H1 (cell line): ENCODE data around the gene ERGIC3. TPM values are rescaled to one million over a fixed set of nuclear protein-coding genes. Genes with fewer than 3 reads are reported as not detected.

Source experiments
- CTCF ChIA-PET: fragments of 300-600 bp; sonication (Branson Sonifier 250); formaldehyde crosslinking; loops from one replicate; lab custom pipeline; 2021; ENCODE audit not compliant: partially characterized antibody; lab: Charles Lee
- POLR2A ChIA-PET: fragments of 300-600 bp; sonication (Branson Sonifier 250); formaldehyde crosslinking; loops from one replicate; lab custom pipeline; 2021; ENCODE audit warnings: inconsistent platforms; ENCODE audit not compliant: partially characterized antibody; lab: Charles Lee
- DNase-seq, 2 experiments: peaks; one replicate each; pipeline versions ENCODE4 v3.0.0 to v3.0.0-alpha.2; 2010 to 2022; ENCODE audit warnings: low spot score in 2 of 2, low read depth in 1 of 2, mixed read lengths in 1 of 2
- FAIRE-seq: peaks from 2 replicates; lab custom pipeline; 2011; peaks lifted over from hg19 to GRCh38; lab: Jason Lieb, UNC
- H2AFZ ChIP-seq: 2 replicates; pipeline ENCODE4 v1.8.1; 2012; ENCODE audit warnings: low read length, inconsistent platforms
- H2AK5ac ChIP-seq: 2 replicates; pipeline ENCODE4 v1.6.1; 2013; ENCODE audit warnings: low read depth, low read length
- H2BK120ac ChIP-seq: replicated peaks from 2 replicates; pipeline ENCODE3; 2013; ENCODE audit warnings: low read depth, low read length, inconsistent platforms
- H2BK12ac ChIP-seq: 2 replicates; pipeline ENCODE4 v1.6.1; 2013; ENCODE audit warnings: low read depth, low read length
- H2BK15ac ChIP-seq: 2 replicates; pipeline ENCODE4 v1.6.1; 2013; ENCODE audit warnings: low read length
- H2BK20ac ChIP-seq: 2 replicates; pipeline ENCODE4 v1.6.1; 2013; ENCODE audit warnings: low read length
- H2BK5ac ChIP-seq: 2 replicates; pipeline ENCODE4 v1.6.1; 2013; ENCODE audit warnings: low read depth, low read length
- H3K14ac ChIP-seq: 2 replicates; pipeline ENCODE4 v1.6.1; 2013; ENCODE audit warnings: inconsistent platforms; ENCODE audit not compliant: insufficient read length
- H3K18ac ChIP-seq: 2 replicates; pipeline ENCODE4 v1.6.1; 2013; ENCODE audit warnings: low read length; ENCODE audit errors: extremely low read depth
- H3K23ac ChIP-seq: 2 replicates; pipeline ENCODE4 v1.6.1; 2013; ENCODE audit warnings: inconsistent platforms; ENCODE audit not compliant: insufficient read length
- H3K23me2 ChIP-seq: 2 replicates; pipeline ENCODE4 v1.6.1; 2013; ENCODE audit warnings: low read depth, low read length
- H3K27ac ChIP-seq: 2 replicates; pipeline ENCODE4 v1.6.1; 2011; ENCODE audit warnings: low read depth, low read length, inconsistent platforms
- H3K27me3 ChIP-seq, 4 experiments: replicated peaks in 1 of 4; 1 replicate in 1 of 4; 2 replicates in 3 of 4; pipeline versions ENCODE4 v1.6.1 to v1.8.1; 2011 to 2013; ENCODE audit warnings: low read length in 3 of 4, mild to moderate bottlenecking in 3 of 4, inconsistent platforms in 2 of 4, mixed read lengths in 2 of 4, moderate library complexity in 1 of 4; ENCODE audit not compliant: control insufficient read depth in 3 of 4, insufficient read depth in 3 of 4; ENCODE audit errors: extremely low read depth in 1 of 4
- H3K36me3 ChIP-seq, 4 experiments: 2 replicates each; pipeline versions ENCODE4 v1.6.1 to v1.8.1; 2011 to 2013; ENCODE audit warnings: mild to moderate bottlenecking in 4 of 4, low read length in 3 of 4, moderate library complexity in 2 of 4, control low read depth in 1 of 4, inconsistent platforms in 1 of 4; ENCODE audit not compliant: insufficient read depth in 4 of 4, control insufficient read depth in 2 of 4
- H3K4ac ChIP-seq: replicated peaks from 2 replicates; pipeline ENCODE3; 2013; ENCODE audit warnings: low read length, low read depth, mixed read lengths, inconsistent platforms; ENCODE audit not compliant: insufficient read length
- H3K4me1 ChIP-seq, 4 experiments: replicated peaks in 1 of 4; 1 replicate in 1 of 4; 2 replicates in 3 of 4; pipeline versions ENCODE4 v1.6.1 to v1.8.1; 2011 to 2013; ENCODE audit warnings: low read length in 3 of 4, inconsistent platforms in 2 of 4, mixed read lengths in 1 of 4; ENCODE audit not compliant: insufficient read depth in 4 of 4, control insufficient read depth in 3 of 4
- H3K4me2 ChIP-seq, 2 experiments: 2 replicates each; pipeline versions ENCODE4 v1.6.1 to v1.8.1; 2011 to 2013; ENCODE audit warnings: low read depth in 2 of 2, low read length in 2 of 2, control low read depth in 1 of 2, inconsistent platforms in 1 of 2, mild to moderate bottlenecking in 1 of 2; ENCODE audit not compliant: insufficient read depth in 1 of 2
- H3K4me3 ChIP-seq, 4 experiments: fragments of 200-600, 300-600 bp in 1 of 4; sonication (generic), shearing (Covaris generic), sonication (Bioruptor Twin) in 1 of 4; 2 replicates each; pipeline versions ENCODE4 v1.5.1 to v1.8.1; 2011 to 2016; ENCODE audit warnings: low read length in 4 of 4, low read depth in 3 of 4, control low read depth in 2 of 4, inconsistent platforms in 2 of 4, mild to moderate bottlenecking in 2 of 4, mixed read lengths in 1 of 4, moderate library complexity in 1 of 4; ENCODE audit not compliant: insufficient read depth in 2 of 4; ENCODE audit errors: extremely low read depth in 1 of 4
- H3K56ac ChIP-seq: replicated peaks from 2 replicates; pipeline ENCODE3; 2013; ENCODE audit warnings: low read depth, mild to moderate bottlenecking, mixed read lengths, low read length, inconsistent platforms; ENCODE audit not compliant: insufficient read length
- H3K79me1 ChIP-seq: 2 replicates; pipeline ENCODE4 v1.6.1; 2013; ENCODE audit warnings: low read depth, low read length, control low read depth
- H3K79me2 ChIP-seq, 2 experiments: 2 replicates each; pipeline versions ENCODE4 v1.6.1 to v1.8.1; 2012 to 2013; ENCODE audit warnings: low read length in 2 of 2, mild to moderate bottlenecking in 2 of 2, inconsistent platforms in 1 of 2; ENCODE audit not compliant: insufficient read depth in 2 of 2, control insufficient read depth in 1 of 2
- H3K9ac ChIP-seq, 4 experiments: replicated peaks in 1 of 4; 1 replicate in 1 of 4; 2 replicates in 3 of 4; pipeline versions ENCODE4 v1.6.1 to v1.8.1; 2011 to 2013; ENCODE audit warnings: low read depth in 3 of 4, low read length in 3 of 4, control low read depth in 2 of 4, mild to moderate bottlenecking in 2 of 4, moderate library complexity in 2 of 4, inconsistent platforms in 1 of 4; ENCODE audit errors: extremely low read depth in 1 of 4
- H3K9me3 ChIP-seq, 2 experiments: 2 replicates each; pipeline versions ENCODE4 v1.6.1 to v1.8.1; 2012 to 2013; ENCODE audit warnings: mild to moderate bottlenecking in 2 of 2, moderate library complexity in 2 of 2, control low read depth in 1 of 2, inconsistent platforms in 1 of 2, low read depth in 1 of 2, low read length in 1 of 2, mixed read lengths in 1 of 2; ENCODE audit not compliant: insufficient read depth in 2 of 2
- H4K20me1 ChIP-seq, 2 experiments: replicated peaks in 1 of 2; 2 replicates each; pipeline versions ENCODE3 to v1.8.1; 2011 to 2013; ENCODE audit warnings: inconsistent platforms in 2 of 2, low read length in 2 of 2, mild to moderate bottlenecking in 1 of 2; ENCODE audit not compliant: insufficient read depth in 2 of 2, control insufficient read depth in 1 of 2
- H4K5ac ChIP-seq: 2 replicates; pipeline ENCODE4 v1.6.1; 2013; ENCODE audit warnings: low read length, low read depth, mixed read lengths, inconsistent platforms; ENCODE audit not compliant: insufficient read length
- H4K8ac ChIP-seq: 2 replicates; pipeline ENCODE4 v1.8.0; 2013; ENCODE audit warnings: mild to moderate bottlenecking, moderate library complexity, low read length, inconsistent platforms; ENCODE audit not compliant: insufficient read depth; ENCODE audit errors: extremely low read depth
- H4K91ac ChIP-seq: replicated peaks from 2 replicates; pipeline ENCODE3; 2013; ENCODE audit warnings: low read length, mixed read lengths, inconsistent platforms; ENCODE audit not compliant: insufficient read length
- ATF3 ChIP-seq: IDR thresholded peaks from 2 replicates; pipeline ENCODE4 v1.6.1; 2011; ENCODE audit warnings: low read depth, mild to moderate bottlenecking, low read length; ENCODE audit not compliant: insufficient read depth
- CBX8 ChIP-seq: fragments of 300-800, 300-1000 bp; sonication (generic); IDR thresholded peaks from 2 replicates; pipeline ENCODE4 v1.7.1; 2016; ENCODE audit warnings: low read depth, low read length, borderline replicate concordance
- CHD2 ChIP-seq: IDR thresholded peaks from 2 replicates; pipeline ENCODE4 v1.6.1; 2012; ENCODE audit warnings: low read length, improper control_type of control experiment
- GTF2F1 ChIP-seq: IDR thresholded peaks from 2 replicates; pipeline ENCODE4 v1.6.1; 2012; ENCODE audit warnings: low read depth, low read length, improper control_type of control experiment, borderline replicate concordance
- KDM1A ChIP-seq: fragments of 200-600, 300-600 bp; sonication (generic); IDR thresholded peaks from 2 replicates; pipeline ENCODE4 v1.7.1; 2016; ENCODE audit warnings: mild to moderate bottlenecking, low read length, borderline replicate concordance
- PHF8 ChIP-seq: fragments of 200-600 bp; sonication (generic); conservative IDR thresholded peaks from 2 replicates; pipeline ENCODE4 v1.7.1; 2012; ENCODE audit warnings: low read depth, mild to moderate bottlenecking, inconsistent platforms, low read length, moderate library complexity
- RBBP5 ChIP-seq: IDR thresholded peaks from 2 replicates; pipeline ENCODE4 v1.7.1; 2012; ENCODE audit warnings: low read depth, mild to moderate bottlenecking, inconsistent platforms, low read length, moderate library complexity, borderline replicate concordance
- RFX5 ChIP-seq: IDR thresholded peaks from 2 replicates; pipeline ENCODE4 v1.6.1; 2011; ENCODE audit warnings: low read depth, low read length, improper control_type of control experiment, borderline replicate concordance
- RXRA ChIP-seq: IDR thresholded peaks from 2 replicates; pipeline ENCODE4 v1.6.1; 2011; ENCODE audit warnings: low read depth, mild to moderate bottlenecking, low read length, moderate library complexity; ENCODE audit not compliant: insufficient read depth
- SP1 ChIP-seq: IDR thresholded peaks from 2 replicates; pipeline ENCODE4 v1.6.1; 2011; ENCODE audit warnings: low read depth, low read length
- SP4 ChIP-seq: IDR thresholded peaks from 2 replicates; pipeline ENCODE4 v1.6.1; 2012; ENCODE audit warnings: low read length, inconsistent platforms
- SRF ChIP-seq: IDR thresholded peaks from 2 replicates; pipeline ENCODE4 v1.6.1; 2011; ENCODE audit warnings: mild to moderate bottlenecking, low read depth, low read length, moderate library complexity
- TAF7 ChIP-seq: optimal IDR thresholded peaks from 2 replicates; pipeline ENCODE3; 2011; ENCODE audit warnings: low read depth, mild to moderate bottlenecking, inconsistent platforms, low read length, moderate library complexity, borderline replicate concordance
- TEAD4 ChIP-seq: IDR thresholded peaks from 2 replicates; pipeline ENCODE4 v1.6.1; 2012; ENCODE audit warnings: low read depth, low read length, inconsistent platforms, mixed read lengths
- WGBS, 2 experiments: shearing (Covaris generic) in 1 of 2; methylation state at CpG; one replicate each; pipeline versions ENCODE4 v1.1.6 to v1.1.7; 2013 to 2015; ENCODE audit warnings: low lambda C conversion rate in 2 of 2, mixed read lengths in 2 of 2, inconsistent platforms in 1 of 2, low coverage in 1 of 2, missing lambda C conversion rate in 1 of 2; ENCODE audit not compliant: insufficient replicate concordance in 2 of 2, insufficient coverage in 1 of 2, insufficient read length in 1 of 2; ENCODE audit errors: extremely low coverage in 1 of 2, missing lambda C conversion rate in 1 of 2; 5-methylcytosine and 5-hydroxymethylcytosine counted together
- polyA plus RNA-seq, 7 experiments: library from polyadenylated mRNA; depleted of rRNA in 3 of 7; stranded (reverse) in 5 of 7; unstranded in 2 of 7; fragments of >200 nt in 5 of 7; fragments of 200-250 nt in 2 of 7; gene quantifications; 1 replicate in 5 of 7; 2 replicates in 1 of 7; 4 replicates in 1 of 7; pipeline versions ENCODE4 v1.2.1 to v1.2.3, GENCODE V29; 2011 to 2013; ENCODE audit warnings: missing spikeins in 2 of 7, mixed read lengths in 2 of 7
- total RNA-seq: library from RNA; stranded (reverse); fragmentation: NEBNext Ultra II Directional; extraction: Animal tissue kit (Norgen Biotek cat#: 25700); gene quantifications from 2 replicates; pipeline ENCODE4 v1.2.1, GENCODE V29; 2021

ERGIC3 gene
- total and polyA plus RNA-seq, 2 of the 8 experiments (the other 6 are each of a cell fraction or from before 2014, with no cell fraction given) = 178 to 341 TPM

- no peak for DNase-seq
- Histone ChIP-seq H3K4me2 (no peak overlapping the region), H3K9ac (no peak overlapping the region), H3K4ac (no peak overlapping the region), H4K5ac (no peak overlapping the region), H3K27me3 (peaks cover 0 to 14% (median 8%) of the 10 kb centered on the region in 4 experiments; a peak in 4 of 7 replicates), H3K23ac (no peak overlapping the region), H3K4me1 (peaks cover 0 to 4% (median 2%) of the 10 kb centered on the region in 4 experiments; a peak in 2 of 7 replicates), H4K91ac (no peak overlapping the region), H3K36me3 (no peaks in the 10 kb centered on the region), H2BK12ac (no peak overlapping the region), H3K4me3 (no peak overlapping the region), H2AFZ (no peak overlapping the region), H3K79me1 (no peaks in the 10 kb centered on the region), H3K14ac (no peak overlapping the region), H2AK5ac (no peak overlapping the region), H3K18ac (no peak overlapping the region), H3K27ac (no peak overlapping the region), H2BK20ac (no peak overlapping the region), H4K20me1 (peaks cover 0 to 2% of the 10 kb centered on the region in 2 experiments), H2BK5ac (no peak overlapping the region), H2BK15ac (0 out of 2 replicates have a peak overlapping the region, but pooled peaks have one; percentile 46), H2BK120ac (no peak overlapping the region), H3K9me3 (no peaks in the 10 kb centered on the region), H4K8ac (no peak overlapping the region), H3K79me2 (no peaks in the 10 kb centered on the region), H3K23me2 (peaks cover 2% of the 10 kb centered on the region; the same call in 1 of the 2 replicates), H3K56ac (no peak overlapping the region)
- 88% methylated on average over 16 of the region's 17 CpGs; no CpG with 5 or more reads in 1 of the 2 experiments for WGBS, 2 experiments
- FAIRE-seq = no peak
- POLR2A ChIA-PET = interaction anchor here (1.3 to 1.7 kb wide), 4 partner anchors 53 to 107 kb away, joined by 3 to 5 read pairs (median 4); partner anchors contain the start of genes CPNE1, ERGIC3 and RBM12
- CTCF ChIA-PET = interaction anchor here (0.8 to 2.0 kb wide), 7 partner anchors 8 to 26 kb away, joined by 3 to 8 read pairs (median 3); no protein-coding TSS in a partner anchor
- TF ChIP-seq TEAD4 (no peak), ATF3 (no peak), RFX5 (no peak), RXRA (no peak), GTF2F1 (no peak), PHF8 (no peak), SP4 (no peak), RBBP5 (no peak), CBX8 (no peak), SRF (no peak), TAF7 (no peak), CHD2 (no peak), KDM1A (no peak), SP1 (no peak)
These were observed 53.6 kb downstream of the ERGIC3 start for GRCh38 chr20:35595456-35595855.
